Measurements from ENCODE around the gene ECE1.

The ECE1 gene

DNA sequence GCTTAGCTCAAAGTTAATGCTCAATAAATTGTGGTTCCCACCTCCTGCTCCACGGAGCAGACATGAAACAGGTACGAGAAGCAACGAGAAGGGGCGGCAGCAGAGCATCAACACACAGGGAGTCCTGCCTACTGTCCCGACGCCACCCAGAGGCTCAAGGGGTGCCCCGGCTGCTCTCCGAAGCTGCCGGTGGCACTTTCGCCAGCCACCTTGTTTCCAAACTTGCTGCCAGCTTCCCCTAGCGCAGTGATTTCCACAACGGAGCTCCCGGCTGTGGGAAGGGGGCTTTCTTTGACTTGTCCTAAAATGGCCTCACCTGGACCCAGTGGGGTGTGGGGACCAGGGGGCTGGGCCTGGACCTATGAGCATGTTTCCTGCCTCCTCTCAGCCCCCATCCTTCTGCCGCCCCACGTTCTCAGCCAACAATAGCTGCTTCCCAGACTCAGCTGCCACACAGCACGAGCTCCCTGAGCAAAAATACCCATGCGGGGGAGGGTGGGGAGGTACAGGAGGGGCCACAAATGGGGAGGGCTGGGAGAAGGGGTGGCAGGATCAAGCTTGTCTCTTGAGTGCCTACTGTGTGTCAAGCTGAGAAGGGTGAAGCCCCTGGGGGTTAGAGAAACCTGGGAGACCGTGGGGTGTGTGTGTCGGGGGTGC is 35.6 kb upstream of the ECE1 start:
- Histone ChIP-seq H3K36me3 (ENCODE audit: control insufficient read depth in 5 of 5, insufficient read depth in 5 of 5, low read length in 5 of 5) (peaks cover 0 to 7% (median 0%) of the 10 kb centered on the region in 5 donors), H3K4me3 (ENCODE audit: low read depth in 1 of 5, low read length in 5 of 5) (no peak overlapping the region), H3K9me3 (ENCODE audit: control insufficient read depth in 5 of 5, low read length in 5 of 5) (no peaks in the 10 kb centered on the region), H3K27ac (ENCODE audit: low read depth, low read length) (peak overlapping the region; percentile 92), H3K4me1 (ENCODE audit: control insufficient read depth in 5 of 5, insufficient read depth in 5 of 5, low read length in 5 of 5) (peaks cover 23 to 67% (median 64%) of the 10 kb centered on the region in 5 donors), H3K27me3 (ENCODE audit: control insufficient read depth in 5 of 5, insufficient read depth in 4 of 5, low read length in 5 of 5) (no peaks in the 10 kb centered on the region), H3K9ac (ENCODE audit: low read length in 5 of 5) (peak overlapping the region in 3 of 5 donors; percentile 11 to 59 (median 48))

DNA sequence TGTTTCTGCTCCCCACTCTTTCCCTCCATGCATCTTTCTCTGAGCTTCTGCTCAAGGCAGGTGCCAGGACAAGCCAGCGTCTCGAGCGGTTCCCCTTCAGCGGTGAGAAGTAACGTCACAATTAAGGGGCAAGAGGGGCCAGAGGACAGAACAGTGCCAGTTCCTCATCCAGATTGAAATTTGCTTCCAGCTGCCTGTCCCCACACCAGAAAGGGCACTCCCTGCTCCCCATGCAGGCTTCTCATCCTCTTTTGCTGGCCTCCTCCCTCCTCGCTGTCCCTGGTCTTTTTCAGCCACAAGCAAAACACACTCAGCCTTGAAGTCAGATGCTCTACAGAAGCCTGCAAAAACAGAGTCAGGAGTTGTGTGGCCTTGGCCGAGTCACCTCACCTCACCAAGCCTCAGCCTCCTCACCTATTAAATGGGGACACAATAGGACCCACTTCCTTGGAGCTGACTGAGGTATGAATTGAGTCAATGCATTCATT is 35.0 kb upstream of the ECE1 start:
- Histone ChIP-seq H3K4me1 (ENCODE audit: control insufficient read depth in 5 of 5, insufficient read depth in 5 of 5, low read length in 5 of 5) (peaks cover 25 to 71% (median 63%) of the 10 kb centered on the region in 5 donors), H3K36me3 (ENCODE audit: control insufficient read depth in 5 of 5, insufficient read depth in 5 of 5, low read length in 5 of 5) (peaks cover 0 to 6% (median 2%) of the 10 kb centered on the region in 5 donors), H3K27me3 (ENCODE audit: control insufficient read depth in 5 of 5, insufficient read depth in 4 of 5, low read length in 5 of 5) (no peaks in the 10 kb centered on the region), H3K4me3 (ENCODE audit: low read depth in 1 of 5, low read length in 5 of 5) (peak overlapping the region in 1 of 5 donors; percentile 26), H3K27ac (ENCODE audit: low read depth, low read length) (peak overlapping the region; percentile 92), H3K9ac (ENCODE audit: low read length in 5 of 5) (peak overlapping the region in 4 of 5 donors; percentile 15 to 59 (median 52)), H3K9me3 (ENCODE audit: control insufficient read depth in 5 of 5, low read length in 5 of 5) (no peaks in the 10 kb centered on the region)

- H3K27me3 ChIP-seq (ENCODE audit: control insufficient read depth in 5 of 5, insufficient read depth in 4 of 5, low read length in 5 of 5), result no peaks in the 10 kb centered on the region
- H3K4me1 ChIP-seq (ENCODE audit: control insufficient read depth in 5 of 5, insufficient read depth in 5 of 5, low read length in 5 of 5), result peaks cover 29 to 77% (median 70%) of the 10 kb centered on the region in 5 donors
- H3K36me3 ChIP-seq (ENCODE audit: control insufficient read depth in 5 of 5, insufficient read depth in 5 of 5, low read length in 5 of 5), result peaks cover 0 to 6% (median 2%) of the 10 kb centered on the region in 5 donors
These were observed 34.3 kb upstream of the ECE1 start for GRCh38 chr1:21324368-21325141.

GRCh38 chr1:21323091-21323490 is 32.8 kb upstream of the ECE1 start:
- peaks cover 0 to 4% (median 0%) of the 10 kb centered on the region in 5 donors for H3K36me3 ChIP-seq (ENCODE audit: control insufficient read depth in 5 of 5, insufficient read depth in 5 of 5, low read length in 5 of 5)
- peak overlapping the region; percentile 90 for H3K27ac ChIP-seq (ENCODE audit: low read depth, low read length)
- H3K27me3 ChIP-seq (ENCODE audit: control insufficient read depth in 5 of 5, insufficient read depth in 4 of 5, low read length in 5 of 5), result no peaks in the 10 kb centered on the region
- no peaks in the 10 kb centered on the region for H3K9me3 ChIP-seq (ENCODE audit: control insufficient read depth in 5 of 5, low read length in 5 of 5)
- H3K9ac ChIP-seq (ENCODE audit: low read length in 5 of 5), result peak overlapping the region in 3 of 5 donors; percentile 18 to 38 (median 23)
- peaks cover 41 to 90% (median 84%) of the 10 kb centered on the region in 5 donors for H3K4me1 ChIP-seq (ENCODE audit: control insufficient read depth in 5 of 5, insufficient read depth in 5 of 5, low read length in 5 of 5)
- no peak overlapping the region for H3K4me3 ChIP-seq (ENCODE audit: low read depth in 1 of 5, low read length in 5 of 5)

More at GRCh38 chr1:21324368-21325141, 34.3 kb upstream of the ECE1 start:
- peak overlapping the region; percentile 48 to 61 (median 57) for H3K9ac ChIP-seq (ENCODE audit: low read length in 5 of 5)
- peak overlapping the region; percentile 92 for H3K27ac ChIP-seq (ENCODE audit: low read depth, low read length)
- H3K4me3 ChIP-seq (ENCODE audit: low read depth in 1 of 5, low read length in 5 of 5), result peak overlapping the region in 3 of 5 donors; percentile 13 to 26 (median 23)
- H3K9me3 ChIP-seq (ENCODE audit: control insufficient read depth in 5 of 5, low read length in 5 of 5), result no peaks in the 10 kb centered on the region

- Histone ChIP-seq H3K36me3 (ENCODE audit: control insufficient read depth in 5 of 5, insufficient read depth in 5 of 5, low read length in 5 of 5) (peaks cover 0 to 4% (median 0%) of the 10 kb centered on the region in 5 donors), H3K4me1 (ENCODE audit: control insufficient read depth in 5 of 5, insufficient read depth in 5 of 5, low read length in 5 of 5) (peaks cover 45 to 91% (median 87%) of the 10 kb centered on the region in 5 donors), H3K27ac (ENCODE audit: low read depth, low read length) (peak overlapping the region; percentile 90), H3K9me3 (ENCODE audit: control insufficient read depth in 5 of 5, low read length in 5 of 5) (no peaks in the 10 kb centered on the region), H3K9ac (ENCODE audit: low read length in 5 of 5) (peak overlapping the region in 2 of 5 donors; percentile 23 to 38), H3K27me3 (ENCODE audit: control insufficient read depth in 5 of 5, insufficient read depth in 4 of 5, low read length in 5 of 5) (no peaks in the 10 kb centered on the region), H3K4me3 (ENCODE audit: low read depth in 1 of 5, low read length in 5 of 5) (no peak overlapping the region)
These were observed 32.4 kb upstream of the ECE1 start for GRCh38 chr1:21322681-21323016.

GRCh38 chr1:21321963-21322680 is 31.9 kb upstream of the ECE1 start:
- Histone ChIP-seq H3K4me1 (ENCODE audit: control insufficient read depth in 5 of 5, insufficient read depth in 5 of 5, low read length in 5 of 5) (peaks cover 44 to 91% (median 87%) of the 10 kb centered on the region in 5 donors), H3K36me3 (ENCODE audit: control insufficient read depth in 5 of 5, insufficient read depth in 5 of 5, low read length in 5 of 5) (peaks cover 0 to 4% (median 0%) of the 10 kb centered on the region in 5 donors), H3K9me3 (ENCODE audit: control insufficient read depth in 5 of 5, low read length in 5 of 5) (no peaks in the 10 kb centered on the region), H3K27me3 (ENCODE audit: control insufficient read depth in 5 of 5, insufficient read depth in 4 of 5, low read length in 5 of 5) (no peaks in the 10 kb centered on the region), H3K27ac (ENCODE audit: low read depth, low read length) (peak overlapping the region; percentile 90), H3K9ac (ENCODE audit: low read length in 5 of 5) (peak overlapping the region in 1 of 5 donors; percentile 38), H3K4me3 (ENCODE audit: low read depth in 1 of 5, low read length in 5 of 5) (no peak overlapping the region)

GRCh38 chr1:21320410-21321108 is 30.3 kb upstream of the ECE1 start:
- Histone ChIP-seq H3K36me3 (ENCODE audit: control insufficient read depth in 5 of 5, insufficient read depth in 5 of 5, low read length in 5 of 5) (peaks cover 0 to 4% (median 0%) of the 10 kb centered on the region in 5 donors), H3K9me3 (ENCODE audit: control insufficient read depth in 5 of 5, low read length in 5 of 5) (no peaks in the 10 kb centered on the region), H3K4me1 (ENCODE audit: control insufficient read depth in 5 of 5, insufficient read depth in 5 of 5, low read length in 5 of 5) (peaks cover 41 to 87% (median 77%) of the 10 kb centered on the region in 5 donors), H3K27ac (ENCODE audit: low read depth, low read length) (peak overlapping the region; percentile 90), H3K9ac (ENCODE audit: low read length in 5 of 5) (peak overlapping the region in 1 of 5 donors; percentile 58), H3K4me3 (ENCODE audit: low read depth in 1 of 5, low read length in 5 of 5) (no peak overlapping the region), H3K27me3 (ENCODE audit: control insufficient read depth in 5 of 5, insufficient read depth in 4 of 5, low read length in 5 of 5) (no peaks in the 10 kb centered on the region)

GRCh38 chr1:21319447-21320407 is 29.5 kb upstream of the ECE1 start:
- no peaks in the 10 kb centered on the region for H3K27me3 ChIP-seq (ENCODE audit: control insufficient read depth in 5 of 5, insufficient read depth in 4 of 5, low read length in 5 of 5)
- H3K4me1 ChIP-seq (ENCODE audit: control insufficient read depth in 5 of 5, insufficient read depth in 5 of 5, low read length in 5 of 5), result peaks cover 33 to 81% (median 69%) of the 10 kb centered on the region in 5 donors
- peak overlapping the region in 2 of 5 donors; percentile 4 to 39 for H3K9ac ChIP-seq (ENCODE audit: low read length in 5 of 5)
- peak overlapping the region in 1 of 5 donors; percentile 19 for H3K4me3 ChIP-seq (ENCODE audit: low read depth in 1 of 5, low read length in 5 of 5)
- H3K36me3 ChIP-seq (ENCODE audit: control insufficient read depth in 5 of 5, insufficient read depth in 5 of 5, low read length in 5 of 5), result peaks cover 0 to 4% (median 0%) of the 10 kb centered on the region in 5 donors
- H3K27ac ChIP-seq (ENCODE audit: low read depth, low read length), result peak overlapping the region; percentile 90
- no peaks in the 10 kb centered on the region for H3K9me3 ChIP-seq (ENCODE audit: control insufficient read depth in 5 of 5, low read length in 5 of 5)

All from subcutaneous abdominal adipose tissue (tissue), 5 donors.